ENCODE data around the gene PSMD4. TPM values are rescaled to one million over a fixed set of nuclear protein-coding genes. Genes with fewer than 3 reads are reported as not detected.

PSMD4 gene
- total RNA-seq, 1 experiment from 2014 or later = 207 TPM

- Histone ChIP-seq H3K14ac (ENCODE audit: insufficient read depth, low read length) (no peak overlapping the region), H3K79me1 (ENCODE audit: insufficient read depth, low read depth, low read length, poor library complexity, severe bottlenecking) (no peaks in the 10 kb centered on the region), H2AFZ (ENCODE audit: low read length) (no peak overlapping the region), H3K23me2 (ENCODE audit: insufficient read length, low read depth, low read length, poor library complexity, severe bottlenecking) (no peaks in the 10 kb centered on the region), H4K91ac (ENCODE audit: insufficient read length, low read depth, low read length) (no peak overlapping the region), H4K8ac (replicated peaks; ENCODE audit: insufficient read length, low read depth, low read length) (no peak overlapping the region), H2BK12ac (ENCODE audit: insufficient read length, low read depth, low read length) (no peak overlapping the region), H3K9me3 (ENCODE audit: control insufficient read depth, low read depth, low read length) (no peaks in the 10 kb centered on the region), H3K4me1 (ENCODE audit: insufficient read depth, low read length) (no peaks in the 10 kb centered on the region), H3K56ac (ENCODE audit: insufficient read length, low read depth, low read length) (no peak overlapping the region), H3K4me2 (ENCODE audit: insufficient read depth, insufficient read length, low read length) (no peak overlapping the region), H4K20me1 (ENCODE audit: control insufficient read depth, insufficient read depth, insufficient read length) (no peaks in the 10 kb centered on the region), H3K27me3 (ENCODE audit: insufficient read depth, low read length) (no peaks in the 10 kb centered on the region), H3K23ac (ENCODE audit: insufficient read length, low read depth, low read length) (no peak overlapping the region), H3K18ac (ENCODE audit: insufficient read length, low read depth, low read length) (no peak overlapping the region), H3K27ac (ENCODE audit: insufficient read length, low read depth, low read length) (no peak overlapping the region), H3K79me2 (ENCODE audit: insufficient read depth, low read length) (0 out of 2 replicates have a peak, but pooled peaks cover 3% of the 10 kb centered on the region), H2BK5ac (ENCODE audit: insufficient read length, low read length) (no peak overlapping the region), H3K4ac (ENCODE audit: low read depth, low read length) (no peak overlapping the region), H3T11ph (ENCODE audit: low read length) (no peak overlapping the region), H2BK20ac (ENCODE audit: low read depth, low read length, poor library complexity, severe bottlenecking) (no peak overlapping the region), H4K5ac (ENCODE audit: insufficient read length, low read depth, low read length) (no peak overlapping the region), H2AK5ac (ENCODE audit: insufficient read length, low read length) (no peak overlapping the region), H2BK120ac (ENCODE audit: low read depth, low read length, poor library complexity, severe bottlenecking) (no peak overlapping the region), H2BK15ac (ENCODE audit: low read depth, low read length) (no peak overlapping the region), H3K9ac (ENCODE audit: extremely low read depth, insufficient read length, low read length) (no peak overlapping the region)
- peaks cover 44 to 69% (median 65%) of the 10 kb centered on the region in 3 experiments for H3K36me3 Mint-ChIP-seq (ENCODE audit: insufficient read depth in 1 of 3, low read depth in 3 of 3)
- DNase-seq = no peak
- H3K27ac Mint-ChIP-seq = peak overlapping the region in 2 of 3 experiments; percentile 24 to 53; a peak in 1 of 7 replicates
- no peak overlapping the region for H3K4me3 Mint-ChIP-seq
- TF ChIP-seq CTCF (conservative IDR thresholded peaks at IDR 0.05) = no peak
- peaks cover 5% of the 10 kb centered on the region in 2 experiments; a peak in 2 of 4 replicates for H3K4me1 Mint-ChIP-seq
- H3K27me3 Mint-ChIP-seq (ENCODE audit: low read depth) = no peaks in the 10 kb centered on the region
- no CpG with 5 or more reads among the region's 14 CpGs for WGBS (ENCODE audit: extremely low coverage, insufficient read length, low lambda C conversion rate)
- no peaks in the 10 kb centered on the region for H3K9me3 Mint-ChIP-seq
Measured at GRCh38 chr1:151265446-151266236, 11.1 kb downstream of the PSMD4 start.

Data from H9 (cell line).